ENCODE data around the gene MACROD2. TPM values are rescaled to one million over a fixed set of nuclear protein-coding genes. Genes with fewer than 3 reads are reported as not detected.

MACROD2 gene
- total RNA-seq, 1 donor from 2014 or later: 1.6 TPM

DNA sequence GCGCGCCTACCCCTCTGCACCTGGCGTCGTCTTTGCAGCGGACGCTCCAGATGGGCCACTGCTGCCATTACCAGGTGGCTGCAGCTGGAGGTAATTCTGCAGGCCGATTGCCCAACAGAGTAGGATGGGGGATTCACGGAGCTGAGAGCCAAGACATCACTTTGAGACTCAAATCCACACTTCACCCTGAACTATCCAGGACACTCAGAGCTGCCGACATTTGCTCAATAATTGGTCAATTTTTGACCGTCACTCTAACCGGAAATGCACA, 1037.0 kb downstream of the MACROD2 start:
- Histone ChIP-seq H3K36me3 (ENCODE audit: control insufficient read depth, insufficient read depth, low read length) (no peaks in the 10 kb centered on the region), H3K4me3 (ENCODE audit: low read depth, low read length) (no peak overlapping the region), H3K27me3 (ENCODE audit: control insufficient read depth, insufficient read depth, low read length) (no peaks in the 10 kb centered on the region)
- TF ChIP-seq, protein P1, sequence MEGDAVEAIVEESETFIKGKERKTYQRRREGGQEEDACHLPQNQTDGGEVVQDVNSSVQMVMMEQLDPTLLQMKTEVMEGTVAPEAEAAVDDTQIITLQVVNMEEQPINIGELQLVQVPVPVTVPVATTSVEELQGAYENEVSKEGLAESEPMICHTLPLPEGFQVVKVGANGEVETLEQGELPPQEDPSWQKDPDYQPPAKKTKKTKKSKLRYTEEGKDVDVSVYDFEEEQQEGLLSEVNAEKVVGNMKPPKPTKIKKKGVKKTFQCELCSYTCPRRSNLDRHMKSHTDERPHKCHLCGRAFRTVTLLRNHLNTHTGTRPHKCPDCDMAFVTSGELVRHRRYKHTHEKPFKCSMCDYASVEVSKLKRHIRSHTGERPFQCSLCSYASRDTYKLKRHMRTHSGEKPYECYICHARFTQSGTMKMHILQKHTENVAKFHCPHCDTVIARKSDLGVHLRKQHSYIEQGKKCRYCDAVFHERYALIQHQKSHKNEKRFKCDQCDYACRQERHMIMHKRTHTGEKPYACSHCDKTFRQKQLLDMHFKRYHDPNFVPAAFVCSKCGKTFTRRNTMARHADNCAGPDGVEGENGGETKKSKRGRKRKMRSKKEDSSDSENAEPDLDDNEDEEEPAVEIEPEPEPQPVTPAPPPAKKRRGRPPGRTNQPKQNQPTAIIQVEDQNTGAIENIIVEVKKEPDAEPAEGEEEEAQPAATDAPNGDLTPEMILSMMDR (IDR thresholded peaks at IDR 0.05; ENCODE audit: insufficient read depth, low read length, severe bottlenecking): no peak
- peak; percentile 47 for FAIRE-seq
- no peak for DNase-seq (ENCODE audit: low read depth)

DNA sequence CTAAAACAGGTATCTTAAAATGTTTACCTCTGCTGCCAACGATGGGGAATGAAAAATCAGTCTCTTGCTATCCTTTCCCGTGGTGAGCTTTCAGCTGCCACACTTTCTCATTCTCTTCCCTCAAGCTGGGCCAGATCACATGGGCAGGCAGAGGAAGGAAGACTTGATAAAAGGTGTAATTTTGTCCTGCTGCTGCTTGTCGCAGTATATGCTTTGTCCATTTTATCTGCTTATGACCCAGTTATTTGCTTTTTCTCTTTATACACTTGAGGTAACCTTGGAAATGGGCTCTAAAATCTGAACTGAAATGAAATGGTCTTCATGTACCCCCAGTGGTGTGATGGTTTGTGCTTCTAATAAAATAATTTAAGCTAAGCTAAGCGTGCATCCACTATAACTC, 1038.0 kb downstream of the MACROD2 start:
- no peak for FAIRE-seq
- TF ChIP-seq, protein P1 (IDR thresholded peaks at IDR 0.05; ENCODE audit: insufficient read depth, low read length, severe bottlenecking): no peak

DNA sequence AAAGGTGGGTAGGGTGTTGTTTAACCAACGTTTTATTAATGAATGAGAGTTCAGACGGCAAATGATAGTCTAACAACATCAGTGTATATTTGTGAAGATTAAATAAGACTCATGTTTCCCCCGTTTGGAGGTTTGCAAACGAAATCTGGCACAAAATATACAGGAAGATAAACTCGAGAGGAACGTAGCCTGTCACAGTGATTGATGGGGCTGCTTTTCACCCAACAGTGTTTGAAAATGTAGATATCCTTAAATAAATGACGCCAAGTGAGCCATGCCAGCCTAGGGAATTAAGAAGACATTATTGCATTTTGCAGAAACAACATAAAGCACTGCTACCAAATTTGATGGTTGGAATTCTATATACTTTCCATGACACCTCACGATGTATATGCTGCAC, 1038.6 kb downstream of the MACROD2 start:
- TF ChIP-seq, protein P1 (IDR thresholded peaks at IDR 0.05; ENCODE audit: insufficient read depth, low read length, severe bottlenecking): no peak
- DNase-seq (ENCODE audit: low read depth) (no peak), FAIRE-seq (no peak)
- no peak overlapping the region for H3K4me3 ChIP-seq (ENCODE audit: low read depth, low read length)
- no peaks in the 10 kb centered on the region for H3K27me3 ChIP-seq (ENCODE audit: control insufficient read depth, insufficient read depth, low read length)
- H3K36me3 ChIP-seq (ENCODE audit: control insufficient read depth, insufficient read depth, low read length): no peaks in the 10 kb centered on the region

More for the DNA sequence above, 1038.0 kb downstream of the MACROD2 start:
- no peaks in the 10 kb centered on the region for H3K36me3 ChIP-seq (ENCODE audit: control insufficient read depth, insufficient read depth, low read length)
- H3K4me3 ChIP-seq (ENCODE audit: low read depth, low read length): no peak overlapping the region
- no peak for DNase-seq (ENCODE audit: low read depth)
- H3K27me3 ChIP-seq (ENCODE audit: control insufficient read depth, insufficient read depth, low read length): no peaks in the 10 kb centered on the region

DNA sequence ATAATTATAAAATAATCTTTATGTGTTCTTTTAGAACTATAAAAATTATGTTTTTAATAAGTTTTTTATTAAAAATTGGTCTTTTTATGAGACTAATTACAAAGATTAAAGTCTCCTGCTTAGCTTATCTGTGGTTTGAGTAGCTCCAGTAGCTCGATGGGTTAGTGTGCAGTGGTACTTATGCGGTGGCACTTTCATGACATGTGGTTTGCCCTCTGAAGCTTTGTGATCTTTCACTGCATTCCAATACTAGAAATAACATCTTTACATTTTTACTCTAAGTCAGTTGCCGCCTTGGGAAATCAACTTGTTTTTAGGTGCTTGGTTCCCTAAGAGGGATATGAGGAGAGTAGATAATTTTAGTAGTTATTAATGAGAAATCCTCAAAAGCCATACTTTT, 1041.6 kb downstream of the MACROD2 start:
- Histone ChIP-seq H3K27me3 (ENCODE audit: control insufficient read depth, insufficient read depth, low read length) (no peaks in the 10 kb centered on the region), H3K4me3 (ENCODE audit: low read depth, low read length) (no peak overlapping the region), H3K36me3 (ENCODE audit: control insufficient read depth, insufficient read depth, low read length) (no peaks in the 10 kb centered on the region)
- FAIRE-seq (no peak), DNase-seq (ENCODE audit: low read depth) (no peak)
- TF ChIP-seq, protein P1 (IDR thresholded peaks at IDR 0.05; ENCODE audit: insufficient read depth, low read length, severe bottlenecking): no peak

DNA sequence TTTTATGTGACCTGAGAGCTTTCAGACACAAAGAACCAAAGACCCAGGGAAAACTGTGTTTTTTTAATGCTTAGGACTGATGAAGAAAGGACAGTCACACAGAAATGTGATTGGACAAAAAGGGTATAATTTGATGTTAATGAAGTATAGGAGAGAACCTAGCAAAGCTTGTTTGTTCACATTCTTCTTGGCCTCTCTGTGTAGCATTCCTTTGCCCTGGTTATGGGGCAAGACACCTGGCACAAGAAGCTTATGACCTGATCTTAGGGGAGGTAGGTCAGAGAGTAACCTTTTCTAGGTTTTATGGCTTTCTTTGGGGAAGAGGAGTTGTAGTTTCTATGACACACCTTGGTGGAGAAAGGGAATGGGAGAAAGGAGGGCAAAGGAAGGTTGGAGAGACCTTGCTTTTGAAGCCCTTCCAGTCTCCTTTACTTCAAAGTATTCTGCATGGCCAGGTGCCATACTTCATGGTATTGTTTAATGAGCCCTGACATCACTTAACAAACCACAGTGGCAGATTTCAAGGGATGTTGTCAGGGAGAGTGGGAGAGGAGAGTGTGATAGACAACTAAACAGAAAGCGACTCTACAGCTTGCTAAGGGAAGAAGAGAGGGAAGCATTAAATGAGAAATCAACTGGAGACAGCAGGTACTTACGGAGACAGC, 1043.9 kb downstream of the MACROD2 start:
- H3K36me3 ChIP-seq (ENCODE audit: control insufficient read depth, insufficient read depth, low read length): no peaks in the 10 kb centered on the region
- H3K4me3 ChIP-seq (ENCODE audit: low read depth, low read length): no peak overlapping the region
- DNase-seq (ENCODE audit: low read depth): peak; percentile 63
- TF ChIP-seq, protein P1 (IDR thresholded peaks at IDR 0.05; ENCODE audit: insufficient read depth, low read length, severe bottlenecking): no peak
- no peaks in the 10 kb centered on the region for H3K27me3 ChIP-seq (ENCODE audit: control insufficient read depth, insufficient read depth, low read length)
- no peak for FAIRE-seq

DNA sequence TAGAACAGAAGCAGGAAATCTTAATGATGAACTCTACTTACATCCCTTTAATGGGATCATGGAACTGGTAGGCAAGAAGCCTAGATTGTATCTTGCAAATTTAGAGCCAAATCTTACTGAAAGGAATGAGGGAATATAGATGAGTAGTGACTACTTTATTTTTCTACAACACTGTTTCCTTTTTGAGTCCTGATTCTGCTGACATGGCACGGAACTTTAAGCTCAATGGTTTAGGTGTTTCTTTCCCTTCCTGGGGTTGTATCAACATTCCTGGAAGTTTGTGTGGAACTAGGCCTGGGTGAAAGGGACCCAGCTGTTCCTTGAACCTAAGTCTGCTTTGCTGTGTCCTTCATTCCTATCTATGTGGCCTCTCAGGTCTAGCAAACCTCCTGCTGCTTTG, 1047.4 kb downstream of the MACROD2 start:
- no peak for FAIRE-seq
- Histone ChIP-seq H3K36me3 (ENCODE audit: control insufficient read depth, insufficient read depth, low read length) (no peaks in the 10 kb centered on the region), H3K27me3 (ENCODE audit: control insufficient read depth, insufficient read depth, low read length) (no peaks in the 10 kb centered on the region), H3K4me3 (ENCODE audit: low read depth, low read length) (no peak overlapping the region)
- DNase-seq (ENCODE audit: low read depth): no peak
- TF ChIP-seq, protein P1 (IDR thresholded peaks at IDR 0.05; ENCODE audit: insufficient read depth, low read length, severe bottlenecking): no peak

Measured in bronchial epithelial cell (primary cell).